ENCODE measurements around the gene AKAP13. TPM values are rescaled to one million over a fixed set of nuclear protein-coding genes. Genes with fewer than 3 reads are reported as not detected.

The AKAP13 gene
- total RNA-seq, 2 experiments from 2014 or later = 282 to 304 TPM

DNA sequence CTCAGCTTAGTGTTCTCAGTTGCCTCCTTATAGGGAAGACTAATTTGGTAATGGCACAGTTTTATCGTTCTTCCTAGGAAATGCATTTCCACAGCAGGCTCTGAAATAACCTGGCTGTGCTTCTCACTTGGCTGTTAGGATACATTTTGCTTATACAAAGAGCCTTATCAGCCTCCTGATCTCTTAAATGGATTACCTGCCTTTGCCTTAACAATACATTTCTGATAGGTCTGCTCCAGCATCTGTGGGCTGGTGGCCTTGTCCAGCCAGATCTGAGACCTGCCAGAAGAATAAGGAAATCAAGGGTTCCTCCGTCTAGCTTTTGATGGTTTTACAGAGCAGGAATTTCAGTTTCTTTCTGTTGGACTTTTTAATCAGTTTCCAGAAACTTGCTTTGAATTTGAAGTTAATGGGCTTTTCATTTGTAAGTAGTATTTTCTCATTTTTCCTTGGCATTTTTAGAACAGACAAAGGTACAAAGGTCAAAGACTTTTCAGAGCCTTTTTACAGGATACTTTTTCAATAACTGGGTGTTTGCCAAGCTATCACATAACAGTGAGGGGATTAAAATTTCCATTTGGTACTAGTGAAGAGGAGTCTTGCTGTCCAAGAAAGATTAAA, 116.3 kb downstream of the AKAP13 start:
- H3K9me3 Mint-ChIP-seq = no peaks in the 10 kb centered on the region
- ChIA-PET POLR2A (no interaction called here), CTCF (interaction anchor here (0.9 to 1.2 kb wide), 2 partner anchors 10 to 200 kb away, joined by 3 to 4 read pairs; no protein-coding TSS in a partner anchor)
- ATAC-seq (ENCODE audit: poor library complexity) (no peak), DNase-seq (no peak)
- no peak overlapping the region for H3K4me3 ChIP-seq (ENCODE audit: low read length)
- H3K4me3 Mint-ChIP-seq = no peak overlapping the region
- peaks cover 5% of the 10 kb centered on the region for H3K4me1 ChIP-seq (ENCODE audit: insufficient read depth, low read length)
- no peak overlapping the region for H3K27ac Mint-ChIP-seq
- intact Hi-C loops (cut with DNase I, micrococcal nuclease) = no loop called here
- H3K27ac ChIP-seq (ENCODE audit: low read depth in 1 of 2, low read length in 2 of 2) = no peak overlapping the region
- H3K9me3 ChIP-seq (ENCODE audit: control insufficient read depth in 1 of 2, insufficient read depth in 1 of 2, low read length in 2 of 2) = no peaks in the 10 kb centered on the region
- TF ChIP-seq, protein P1, sequence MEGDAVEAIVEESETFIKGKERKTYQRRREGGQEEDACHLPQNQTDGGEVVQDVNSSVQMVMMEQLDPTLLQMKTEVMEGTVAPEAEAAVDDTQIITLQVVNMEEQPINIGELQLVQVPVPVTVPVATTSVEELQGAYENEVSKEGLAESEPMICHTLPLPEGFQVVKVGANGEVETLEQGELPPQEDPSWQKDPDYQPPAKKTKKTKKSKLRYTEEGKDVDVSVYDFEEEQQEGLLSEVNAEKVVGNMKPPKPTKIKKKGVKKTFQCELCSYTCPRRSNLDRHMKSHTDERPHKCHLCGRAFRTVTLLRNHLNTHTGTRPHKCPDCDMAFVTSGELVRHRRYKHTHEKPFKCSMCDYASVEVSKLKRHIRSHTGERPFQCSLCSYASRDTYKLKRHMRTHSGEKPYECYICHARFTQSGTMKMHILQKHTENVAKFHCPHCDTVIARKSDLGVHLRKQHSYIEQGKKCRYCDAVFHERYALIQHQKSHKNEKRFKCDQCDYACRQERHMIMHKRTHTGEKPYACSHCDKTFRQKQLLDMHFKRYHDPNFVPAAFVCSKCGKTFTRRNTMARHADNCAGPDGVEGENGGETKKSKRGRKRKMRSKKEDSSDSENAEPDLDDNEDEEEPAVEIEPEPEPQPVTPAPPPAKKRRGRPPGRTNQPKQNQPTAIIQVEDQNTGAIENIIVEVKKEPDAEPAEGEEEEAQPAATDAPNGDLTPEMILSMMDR (IDR thresholded peaks at IDR 0.05) = no peak
- H3K36me3 ChIP-seq (ENCODE audit: insufficient read depth, low read length) = no peaks in the 10 kb centered on the region
- H3K27me3 ChIP-seq (ENCODE audit: control insufficient read depth in 1 of 2, insufficient read depth in 2 of 2, low read length in 2 of 2) = no peaks in the 10 kb centered on the region
- H3K4me1 Mint-ChIP-seq (ENCODE audit: low read depth) = peaks cover 91% of the 10 kb centered on the region
- H3K27me3 Mint-ChIP-seq = no peaks in the 10 kb centered on the region
- no peaks in the 10 kb centered on the region for H3K36me3 Mint-ChIP-seq (ENCODE audit: low read depth)

DNA sequence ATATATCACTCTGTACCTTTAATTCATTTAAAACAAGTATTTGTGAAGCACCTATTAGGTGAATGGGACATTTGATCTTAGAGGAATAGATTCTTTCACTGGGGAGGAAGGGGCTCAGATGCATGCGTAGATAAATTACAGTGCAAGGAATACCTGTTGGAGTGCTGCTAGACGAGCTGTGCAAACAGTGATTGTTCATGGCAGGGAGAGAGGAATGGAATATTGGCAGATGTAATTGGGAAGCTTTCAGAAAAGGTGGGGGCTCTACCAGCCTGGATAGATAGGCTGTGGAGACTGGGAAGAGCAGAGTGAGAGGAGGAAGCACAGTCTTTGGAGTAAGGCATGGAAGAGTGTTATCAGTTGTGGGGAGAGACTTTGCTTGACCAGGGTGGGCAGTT, 116.8 kb downstream of the AKAP13 start:
- Mint-ChIP-seq H3K4me1 (ENCODE audit: low read depth) (peaks cover 96% of the 10 kb centered on the region), H3K9me3 (no peaks in the 10 kb centered on the region)

DNA sequence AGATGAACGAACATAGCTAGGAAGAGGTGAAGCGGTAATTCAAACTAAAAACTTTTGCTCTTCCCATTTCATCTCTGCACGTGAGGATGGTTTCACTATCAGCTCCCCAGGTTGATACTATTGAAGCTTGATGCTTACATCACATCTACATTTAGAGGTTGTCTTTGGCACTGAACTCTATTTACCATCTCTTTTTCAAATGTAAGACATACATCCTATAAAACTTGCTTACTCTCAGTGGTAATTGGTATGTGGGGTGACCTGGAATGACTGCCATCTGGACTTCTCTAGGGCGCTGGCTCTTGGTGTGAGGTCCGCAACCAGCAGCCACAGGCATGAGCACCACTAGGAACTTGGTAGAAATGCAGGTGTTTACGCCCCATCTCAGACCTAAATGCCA, 118.1 kb downstream of the AKAP13 start:
- ChIA-PET POLR2A (interaction anchor here (1.2 kb wide), 1 partner anchor 191 kb away, joined by 4 read pairs; no protein-coding TSS in a partner anchor), CTCF (interaction anchor here (0.7 to 1.0 kb wide), 2 partner anchors 43 to 45 kb away, joined by 3 read pairs; no protein-coding TSS in a partner anchor)
- no peaks in the 10 kb centered on the region for H3K36me3 ChIP-seq (ENCODE audit: insufficient read depth, low read length)
- no peak overlapping the region for H3K4me3 ChIP-seq (ENCODE audit: low read length)
- H3K27ac ChIP-seq (ENCODE audit: low read depth in 1 of 2, low read length in 2 of 2) = no peak overlapping the region
- intact Hi-C loops (cut with DNase I, micrococcal nuclease) = no loop called here
- DNase-seq (no peak), ATAC-seq (ENCODE audit: poor library complexity) (no peak)
- H3K9me3 Mint-ChIP-seq = no peaks in the 10 kb centered on the region
- TF ChIP-seq, protein P1 (IDR thresholded peaks at IDR 0.05) = no peak
- no peaks in the 10 kb centered on the region for H3K27me3 Mint-ChIP-seq
- no peak overlapping the region for H3K4me3 Mint-ChIP-seq
- H3K27ac Mint-ChIP-seq = no peak overlapping the region
- H3K9me3 ChIP-seq (ENCODE audit: control insufficient read depth in 1 of 2, insufficient read depth in 1 of 2, low read length in 2 of 2) = no peaks in the 10 kb centered on the region
- peaks cover 100% of the 10 kb centered on the region for H3K4me1 Mint-ChIP-seq (ENCODE audit: low read depth)
- H3K36me3 Mint-ChIP-seq (ENCODE audit: low read depth) = no peaks in the 10 kb centered on the region
- H3K4me1 ChIP-seq (ENCODE audit: insufficient read depth, low read length) = peaks cover 11% of the 10 kb centered on the region
- H3K27me3 ChIP-seq (ENCODE audit: control insufficient read depth in 1 of 2, insufficient read depth in 2 of 2, low read length in 2 of 2) = no peaks in the 10 kb centered on the region

More for the DNA sequence above, 116.8 kb downstream of the AKAP13 start:
- no peaks in the 10 kb centered on the region for H3K36me3 Mint-ChIP-seq (ENCODE audit: low read depth)
- no peak overlapping the region for H3K27ac Mint-ChIP-seq
- Histone ChIP-seq H3K9me3 (ENCODE audit: control insufficient read depth in 1 of 2, insufficient read depth in 1 of 2, low read length in 2 of 2) (no peaks in the 10 kb centered on the region), H3K4me1 (ENCODE audit: insufficient read depth, low read length) (peaks cover 8% of the 10 kb centered on the region), H3K27ac (ENCODE audit: low read depth in 1 of 2, low read length in 2 of 2) (no peak overlapping the region), H3K27me3 (ENCODE audit: control insufficient read depth in 1 of 2, insufficient read depth in 2 of 2, low read length in 2 of 2) (no peaks in the 10 kb centered on the region), H3K36me3 (ENCODE audit: insufficient read depth, low read length) (no peaks in the 10 kb centered on the region), H3K4me3 (ENCODE audit: low read length) (no peak overlapping the region)
- no peak for DNase-seq
- H3K27me3 Mint-ChIP-seq = no peaks in the 10 kb centered on the region
- intact Hi-C loops (cut with DNase I, micrococcal nuclease) = no loop called here
- POLR2A ChIA-PET = interaction anchor here (1.2 kb wide), 1 partner anchor 192 kb away, joined by 4 read pairs; no protein-coding TSS in a partner anchor
- CTCF ChIA-PET = interaction anchor here (0.9 to 1.2 kb wide), 2 partner anchors 11 to 201 kb away, joined by 3 to 4 read pairs; no protein-coding TSS in a partner anchor
- TF ChIP-seq, protein P1 (IDR thresholded peaks at IDR 0.05) = no peak
- no peak for ATAC-seq (ENCODE audit: poor library complexity)
- H3K4me3 Mint-ChIP-seq = no peak overlapping the region
